Fibroblast of peridontal ligament (primary cell): ENCODE data around the gene CYP2A6.
A peak's percentile ranks its signal among the peaks of the same experiment; 100 is the strongest.
"Not testable (repeated sequence)": the region's sequence is repeated elsewhere in the genome, so short reads cannot be mapped to it uniquely, and the experiment has no call there.

Experiments
- DNase-seq: peaks from one replicate; pipeline ENCODE4 v3.0.0-alpha.2; 2010; ENCODE audit errors: extremely low read depth

The CYP2A6 gene

GRCh38 chr19:40850277-40850676 is at the start of gene CYP2A6:
TSS of gene CYP2A6 (minus strand) at chr19:40850447. CDS start at chr19:40850426, 21 bp downstream.
- not testable (repeated sequence) for DNase-seq

- not testable (repeated sequence) for DNase-seq
Measured at GRCh38 chr19:40899964-40900363, 49.7 kb upstream of the CYP2A6 start.

- DNase-seq: not testable (repeated sequence)
Measured at GRCh38 chr19:40896843-40897789, 46.9 kb upstream of the CYP2A6 start.

- DNase-seq: no peak
Measured at GRCh38 chr19:40896418-40896796, 46.2 kb upstream of the CYP2A6 start.

- no peak for DNase-seq
Measured at GRCh38 chr19:40893112-40893511, 42.9 kb upstream of the CYP2A6 start.

- no peak for DNase-seq
Measured at GRCh38 chr19:40889366-40889765, 39.1 kb upstream of the CYP2A6 start.

GRCh38 chr19:40888191-40888590 is 37.9 kb upstream of the CYP2A6 start:
- no peak for DNase-seq

GRCh38 chr19:40884187-40884931 is 34.1 kb upstream of the CYP2A6 start:
- DNase-seq: not testable (repeated sequence)

- not testable (repeated sequence) for DNase-seq
Measured at GRCh38 chr19:40882062-40882461, 31.8 kb upstream of the CYP2A6 start, which contains the start of gene CYP2A7. TSS of gene CYP2A7 (minus strand) at chr19:40882231. CDS start at chr19:40882210, 21 bp downstream.

GRCh38 chr19:40879349-40879748 is 29.1 kb upstream of the CYP2A6 start:
- DNase-seq: not testable (repeated sequence)

- not testable (repeated sequence) for DNase-seq
Measured at GRCh38 chr19:40875526-40875951, 25.3 kb upstream of the CYP2A6 start.

GRCh38 chr19:40874874-40875273 is 24.6 kb upstream of the CYP2A6 start:
- not testable (repeated sequence) for DNase-seq

- DNase-seq: not testable (repeated sequence)
Measured at GRCh38 chr19:40873873-40874272, 23.6 kb upstream of the CYP2A6 start.

GRCh38 chr19:40872209-40872608 is 22.0 kb upstream of the CYP2A6 start:
- DNase-seq: no peak

- no peak for DNase-seq
Measured at GRCh38 chr19:40867701-40868100, 17.5 kb upstream of the CYP2A6 start.

- DNase-seq: not testable (repeated sequence)
Measured at GRCh38 chr19:40864739-40865496, 14.7 kb upstream of the CYP2A6 start.

GRCh38 chr19:40862785-40863184 is 12.5 kb upstream of the CYP2A6 start:
- peak; percentile 91 for DNase-seq

- no peak for DNase-seq
Measured at GRCh38 chr19:40862333-40862732, 12.1 kb upstream of the CYP2A6 start.

GRCh38 chr19:40858109-40858508 is 7.9 kb upstream of the CYP2A6 start:
- DNase-seq: no peak

- not testable (repeated sequence) for DNase-seq
Measured at GRCh38 chr19:40852467-40853152, 2.4 kb upstream of the CYP2A6 start.

GRCh38 chr19:40846722-40847121 is 3.5 kb downstream of the CYP2A6 start:
- not testable (repeated sequence) for DNase-seq
